ENCODE results near the gene UBR2. TPM values are rescaled to one million over a fixed set of nuclear protein-coding genes. Genes with fewer than 3 reads are reported as not detected.
"Not testable (repeated sequence)": the region's sequence is repeated elsewhere in the genome, so short reads cannot be mapped to it uniquely, and the experiment has no call there.

Gene UBR2
- polyA plus RNA-seq, 4 donors: 24.9 to 32.3 (median 28.2) TPM

- no peak for DNase-seq (ENCODE audit: low read depth in 4 of 4, low spot score in 3 of 4)
Observed at GRCh38 chr6:42552380-42552779, 11.4 kb upstream of the UBR2 start.

GRCh38 chr6:42555477-42556457 lies 8.1 kb upstream of the UBR2 start:
- DNase-seq (ENCODE audit: low read depth in 4 of 4, low spot score in 3 of 4): no peak

- no peak for DNase-seq (ENCODE audit: low read depth in 4 of 4, low spot score in 3 of 4)
Observed at GRCh38 chr6:42556462-42556861, 7.4 kb upstream of the UBR2 start.

GRCh38 chr6:42559276-42559675 lies 4.6 kb upstream of the UBR2 start:
- not testable (repeated sequence) for DNase-seq (ENCODE audit: low read depth in 4 of 4, low spot score in 3 of 4)

- no peak for DNase-seq (ENCODE audit: low read depth in 4 of 4, low spot score in 3 of 4)
Observed at GRCh38 chr6:42561986-42562385, 1.8 kb upstream of the UBR2 start.

- no peak for DNase-seq (ENCODE audit: low read depth in 4 of 4, low spot score in 3 of 4)
Observed at GRCh38 chr6:42562788-42563405, 932 bp upstream of the UBR2 start.

GRCh38 chr6:42564506-42564825 lies 637 bp downstream of the UBR2 start:
- DNase-seq (ENCODE audit: low read depth in 4 of 4, low spot score in 3 of 4): no peak

- DNase-seq (ENCODE audit: low read depth in 4 of 4, low spot score in 3 of 4): no peak
Observed at GRCh38 chr6:42565823-42566613, 2.2 kb downstream of the UBR2 start.

- DNase-seq (ENCODE audit: low read depth in 4 of 4, low spot score in 3 of 4): no peak
Observed at GRCh38 chr6:42566614-42567208, 2.9 kb downstream of the UBR2 start.

GRCh38 chr6:42567237-42567636 lies 3.4 kb downstream of the UBR2 start:
- not testable (repeated sequence) for DNase-seq (ENCODE audit: low read depth in 4 of 4, low spot score in 3 of 4)

GRCh38 chr6:42569102-42570028 lies 5.5 kb downstream of the UBR2 start:
- DNase-seq (ENCODE audit: low read depth in 4 of 4, low spot score in 3 of 4): no peak

- no peak for DNase-seq (ENCODE audit: low read depth in 4 of 4, low spot score in 3 of 4)
Observed at GRCh38 chr6:42571611-42572342, 7.9 kb downstream of the UBR2 start.

- DNase-seq (ENCODE audit: low read depth in 4 of 4, low spot score in 3 of 4): no peak
Observed at GRCh38 chr6:42572523-42572922, 8.7 kb downstream of the UBR2 start.

GRCh38 chr6:42576538-42576937 lies 12.7 kb downstream of the UBR2 start:
- not testable (repeated sequence) for DNase-seq (ENCODE audit: low read depth in 4 of 4, low spot score in 3 of 4)

- no peak for DNase-seq (ENCODE audit: low read depth in 4 of 4, low spot score in 3 of 4)
Observed at GRCh38 chr6:42598300-42598699, 34.5 kb downstream of the UBR2 start.

- no peak for DNase-seq (ENCODE audit: low read depth in 4 of 4, low spot score in 3 of 4)
Observed at GRCh38 chr6:42599558-42599957, 35.7 kb downstream of the UBR2 start.

GRCh38 chr6:42604150-42604549 lies 40.3 kb downstream of the UBR2 start:
- no peak for DNase-seq (ENCODE audit: low read depth in 4 of 4, low spot score in 3 of 4)

- not testable (repeated sequence) for DNase-seq (ENCODE audit: low read depth in 4 of 4, low spot score in 3 of 4)
Observed at GRCh38 chr6:42604699-42605098, 40.9 kb downstream of the UBR2 start.

- DNase-seq (ENCODE audit: low read depth in 4 of 4, low spot score in 3 of 4): no peak
Observed at GRCh38 chr6:42610416-42610815, 46.6 kb downstream of the UBR2 start.
